ENCODE measurements around the gene BNC2. TPM values are rescaled to one million over a fixed set of nuclear protein-coding genes. Genes with fewer than 3 reads are reported as not detected.

The BNC2 gene
- total RNA-seq, 4 donors from 2014 or later = 19.0 to 53.6 (median 25.3) TPM

GRCh38 chr9:16361939-16362338, 508.5 kb downstream of the BNC2 start:
- ATAC-seq (ENCODE audit: low FRiP score) (no peak), DNase-seq (ENCODE audit: low spot score) (no peak)
- no peak for TF ChIP-seq CTCF (IDR thresholded peaks at IDR 0.05)

GRCh38 chr9:16361118-16361517, 509.4 kb downstream of the BNC2 start:
- DNase-seq (ENCODE audit: low spot score) = no peak
- no peak for ATAC-seq (ENCODE audit: low FRiP score)
- no peak for TF ChIP-seq CTCF (IDR thresholded peaks at IDR 0.05)

- no peak for DNase-seq (ENCODE audit: low spot score)
- no peak for TF ChIP-seq CTCF (IDR thresholded peaks at IDR 0.05)
- ATAC-seq (ENCODE audit: low FRiP score) = no peak
Measured at GRCh38 chr9:16360247-16360646, 510.2 kb downstream of the BNC2 start.

Small RNAs within 50 kb of the gene (small RNA-seq; reads per million reads assigned to genes)
- not detected for gene LSM1P1
